HCT116 (cell line): ENCODE measurements around the gene CCDC89. TPM values are rescaled to one million over a fixed set of nuclear protein-coding genes. Genes with fewer than 3 reads are reported as not detected.

Experiments
- ATAC-seq: fragments of 200-7000 bp; cut with Tn5 transposase; 2 replicates; pipeline ENCODE4 v1.9.1; 2020; ENCODE audit warnings: mild to moderate bottlenecking, moderate library complexity
- BruUV-seq: library from RNA; stranded (reverse); fragments of 400-500 nt; replicated peaks from 2 replicates; lab custom pipeline; 2021; lab: Mats Ljungman, UMichigan
- CTCF ChIA-PET: fragments of 300-600 bp; sonication (Branson Sonifier 250); formaldehyde crosslinking; loops from one replicate; lab custom pipeline; 2021; ENCODE audit warnings: antibody characterized with exemption; lab: Charles Lee
- POLR2A ChIA-PET: fragments of 300-600, 350-600 bp; sonication (Branson Sonifier 250); formaldehyde crosslinking; loops from one replicate; lab custom pipeline; 2021; ENCODE audit warnings: antibody characterized with exemption; lab: Charles Lee
- RAD21 ChIA-PET, 2 experiments: fragments of 300-600 bp; sonication (Branson Sonifier 250); formaldehyde crosslinking; loops; one replicate each; lab custom pipeline; 2023; ENCODE audit warnings: low total read pairs in 2 of 2; ENCODE audit not compliant: uncharacterized antibody in 2 of 2, unreplicated experiment in 2 of 2, low non-redundant PET in 1 of 2; lab: Charles Lee
- DNase-seq: peaks from one replicate; pipeline ENCODE4 v3.0.0-alpha.2; 2010; ENCODE audit warnings: low read depth, low spot score
- H2AFZ ChIP-seq: fragments of 200-600 bp; shearing (Covaris generic), sonication (generic); 2 replicates; pipeline ENCODE4 v1.6.1; 2017; ENCODE audit warnings: low read depth, mixed run types, mixed read lengths, antibody characterized with exemption, low read length; ENCODE audit not compliant: poor library complexity, severe bottlenecking
- H3K27ac ChIP-seq: 2 replicates; pipeline ENCODE4 v1.5.1; 2012; ENCODE audit warnings: low read depth, low read length
- H3K27me3 ChIP-seq: fragments of 200-600 bp; sonication (generic); 2 replicates; pipeline ENCODE4 v1.6.1; 2016; ENCODE audit warnings: mixed run types, low read length, mixed read lengths; ENCODE audit not compliant: insufficient read depth
- H3K36me3 ChIP-seq, 2 experiments: fragments of 200-500 bp in 1 of 2; fragments of 200-600 bp in 1 of 2; sonication (Bioruptor generic) in 1 of 2; sonication (generic) in 1 of 2; 2 replicates each; pipeline versions ENCODE4 v1.5.1 to v1.6.1; 2014 to 2016; ENCODE audit warnings: low read length in 2 of 2, inconsistent platforms in 1 of 2, mixed read lengths in 1 of 2, mixed run types in 1 of 2; ENCODE audit not compliant: insufficient read depth in 2 of 2, control insufficient read depth in 1 of 2
- H3K4me1 ChIP-seq, 2 experiments: fragments of 200-600 bp in 1 of 2; sonication (generic) in 1 of 2; 2 replicates each; pipeline versions ENCODE4 v1.5.1 to v1.6.1; 2012 to 2017; ENCODE audit warnings: low read length in 2 of 2, inconsistent platforms in 1 of 2, mild to moderate bottlenecking in 1 of 2, mixed read lengths in 1 of 2, mixed run types in 1 of 2, moderate library complexity in 1 of 2; ENCODE audit not compliant: insufficient read depth in 2 of 2, control insufficient read depth in 1 of 2
- H3K4me2 ChIP-seq: fragments of 200-600 bp; sonication (generic); 2 replicates; pipeline ENCODE4 v1.6.1; 2017; ENCODE audit warnings: mixed run types, low read length, mixed read lengths
- H3K4me3 ChIP-seq, 2 experiments: fragments of 200-600 bp in 1 of 2; sonication (generic) in 1 of 2; replicated peaks in 1 of 2; 2 replicates each; pipeline ENCODE4 v1.5.1; 2011 to 2016; ENCODE audit warnings: low read length in 2 of 2, control low read depth in 1 of 2, low read depth in 1 of 2, mild to moderate bottlenecking in 1 of 2, mixed read lengths in 1 of 2, mixed run types in 1 of 2
- H3K79me2 ChIP-seq: fragments of 200-600 bp; sonication (generic); 2 replicates; pipeline ENCODE4 v1.6.1; 2017; ENCODE audit warnings: mild to moderate bottlenecking, mixed run types, low read length, moderate library complexity, mixed read lengths; ENCODE audit not compliant: insufficient read depth
- H3K9ac ChIP-seq: fragments of 200-600 bp; sonication (generic); 2 replicates; pipeline ENCODE4 v1.6.1; 2016; ENCODE audit warnings: low read length, mixed read lengths
- H3K9me2 ChIP-seq: fragments of 200-600 bp; sonication (generic), shearing (Covaris generic); 2 replicates; pipeline ENCODE4 v1.6.1; 2017; ENCODE audit warnings: mixed run types, mild to moderate bottlenecking, moderate library complexity; ENCODE audit not compliant: insufficient read depth
- H3K9me3 ChIP-seq, 2 experiments: fragments of 200-500 bp in 1 of 2; fragments of 200-600 bp in 1 of 2; sonication (Bioruptor generic) in 1 of 2; sonication (generic) in 1 of 2; 2 replicates each; pipeline ENCODE4 v1.6.1; 2014 to 2017; ENCODE audit warnings: low read length in 2 of 2, mixed read lengths in 2 of 2, inconsistent platforms in 1 of 2, low read depth in 1 of 2, mild to moderate bottlenecking in 1 of 2, mixed run types in 1 of 2, moderate library complexity in 1 of 2; ENCODE audit not compliant: control insufficient read depth in 1 of 2, insufficient read depth in 1 of 2
- H4K20me1 ChIP-seq: fragments of 200-600 bp; sonication (generic), shearing (Covaris generic); 2 replicates; pipeline ENCODE4 v1.6.1; 2017; ENCODE audit warnings: mixed run types, mild to moderate bottlenecking, moderate library complexity; ENCODE audit not compliant: insufficient read depth
- CBX3 ChIP-seq: IDR thresholded peaks from 2 replicates; pipeline ENCODE4 v1.6.1; 2012; ENCODE audit warnings: low read depth
- CEBPB ChIP-seq: IDR thresholded peaks from 2 replicates; pipeline ENCODE4 v1.6.1; 2012; ENCODE audit warnings: low read depth
- CTCF ChIP-seq, 3 experiments: fragments of 200-600 bp in 1 of 3; sonication (generic) in 1 of 3; IDR thresholded peaks in 2 of 3; conservative IDR thresholded peaks in 1 of 3; 2 replicates each; pipeline ENCODE4 v1.5.1; 2012 to 2017; ENCODE audit warnings: low read depth in 2 of 3, low read length in 2 of 3, antibody characterized with exemption in 1 of 3, borderline replicate concordance in 1 of 3, control low read depth in 1 of 3, mild to moderate bottlenecking in 1 of 3, mixed read lengths in 1 of 3, mixed run types in 1 of 3, moderate library complexity in 1 of 3; ENCODE audit not compliant: insufficient read depth in 1 of 3
- EGR1 ChIP-seq: IDR thresholded peaks from 2 replicates; pipeline ENCODE4 v1.6.1; 2012; ENCODE audit warnings: low read depth
- ELF1 ChIP-seq: IDR thresholded peaks from 2 replicates; pipeline ENCODE4 v1.6.1; 2012; ENCODE audit warnings: low read depth, borderline replicate concordance
- EZH2 ChIP-seq: fragments of 200-600 bp; sonication (generic); IDR thresholded peaks from 2 replicates; pipeline ENCODE4 v1.6.1; 2017; ENCODE audit warnings: antibody characterized with exemption, mixed run types
- FOSL1 ChIP-seq: IDR thresholded peaks from 2 replicates; pipeline ENCODE4 v1.6.1; 2012; ENCODE audit warnings: low read depth
- JUND ChIP-seq: IDR thresholded peaks from 2 replicates; pipeline ENCODE4 v1.6.1; 2012
- MAX ChIP-seq: IDR thresholded peaks from 2 replicates; pipeline ENCODE4 v1.6.1; 2012
- POLR2A ChIP-seq: IDR thresholded peaks from 2 replicates; pipeline ENCODE4 v1.7.0; 2011; ENCODE audit warnings: borderline replicate concordance; ENCODE audit not compliant: insufficient read depth, insufficient read length; ENCODE audit errors: extremely low read depth
- POLR2AphosphoS5 ChIP-seq: IDR thresholded peaks from 2 replicates; pipeline ENCODE4 v1.6.1; 2011; ENCODE audit warnings: mild to moderate bottlenecking, low read depth, low read length, moderate library complexity
- RAD21 ChIP-seq: IDR thresholded peaks from 2 replicates; pipeline ENCODE4 v1.6.1; 2012; ENCODE audit warnings: low read depth, mild to moderate bottlenecking
- REST ChIP-seq: IDR thresholded peaks from 2 replicates; pipeline ENCODE4 v1.6.1; 2012; ENCODE audit warnings: low read depth
- SIN3A ChIP-seq: IDR thresholded peaks from 2 replicates; pipeline ENCODE4 v1.6.1; 2012; ENCODE audit warnings: low read depth
- SRF ChIP-seq: IDR thresholded peaks from 2 replicates; pipeline ENCODE4 v1.6.1; 2012; ENCODE audit warnings: low read depth
- TCF7L2 ChIP-seq: IDR thresholded peaks from 2 replicates; pipeline ENCODE4 v1.7.0; 2011; ENCODE audit warnings: borderline replicate concordance, inconsistent platforms; ENCODE audit not compliant: insufficient read depth, insufficient read length; ENCODE audit errors: extremely low read depth
- ZBTB33 ChIP-seq: IDR thresholded peaks from 2 replicates; pipeline ENCODE4 v1.6.1; 2011; ENCODE audit warnings: mild to moderate bottlenecking, low read length, moderate library complexity; ENCODE audit not compliant: insufficient replicate concordance; ENCODE audit errors: extremely low read depth
- ZFX ChIP-seq: fragments of 450-650 bp; IDR thresholded peaks from 2 replicates; pipeline ENCODE4 v1.6.1; 2017
- ZNF274 ChIP-seq: fragments of 200-500 bp; sonication (Bioruptor generic); IDR thresholded peaks from 2 replicates; pipeline ENCODE4 v1.6.1; 2014; ENCODE audit warnings: mild to moderate bottlenecking, low read depth, low read length, inconsistent platforms
- intact Hi-C: fragments of 100-400 bp; cut with micrococcal nuclease; formaldehyde crosslinking; loops from 2 replicates; pipeline ENCODE4 v1.10.0; 2022
- total RNA-seq: library from RNA; stranded (reverse); gene quantifications from one replicate; pipeline ENCODE4 v1.2.1, GENCODE V29; 2021; ENCODE audit not compliant: unreplicated experiment

Gene CCDC89
- total RNA-seq, 1 experiment from 2014 or later: 0.22 TPM

GRCh38 chr11:85664615-85665481 is 21.1 kb downstream of the CCDC89 start, which contains the start of gene CREBZF:
Gene CREBZF (minus strand): TSS chr11:85665129. CDS start chr11:85664875, 254 bp downstream.
- H3K4me1 ChIP-seq: peaks cover 6 to 23% of the 10 kb centered on the region in 2 experiments; a peak in 3 of 4 replicates
- intact Hi-C loops: loop anchor here (2.0 kb wide), 2 partner anchors 36 to 162 kb away; partner anchors contain the start of gene TMEM126B
- H3K9ac ChIP-seq: peak within 1 kb of the TSS; percentile 96
- no peaks in the 10 kb centered on the region for H3K27me3 ChIP-seq
- peak; percentile 87 for DNase-seq
- ChIA-PET POLR2A (interaction anchor here (0.8 to 2.5 kb wide), 5 partner anchors 9 to 37 kb away, joined by 3 to 9 read pairs (median 3); partner anchors contain the start of genes DLG2 and TMEM126A), CTCF (no interaction called here), RAD21 (no interaction called here)
- H3K36me3 ChIP-seq: peaks cover 21 to 24% of the 10 kb centered on the region in 2 experiments
- no peaks in the 10 kb centered on the region for H3K9me3 ChIP-seq
- BruUV-seq: no TSS peak
- H3K79me2 ChIP-seq: peaks cover 51% of the 10 kb centered on the region
- peak within 1 kb of the TSS; percentile 82 to 91 for H3K4me3 ChIP-seq
- no peaks in the 10 kb centered on the region for H3K9me2 ChIP-seq
- peak; percentile 92 for ATAC-seq
- peak within 1 kb of the TSS; percentile 88 for H3K4me2 ChIP-seq
- peak within 1 kb of the TSS; percentile 94 for H3K27ac ChIP-seq
- H4K20me1 ChIP-seq: peaks cover 34% of the 10 kb centered on the region; the same call in 1 of the 2 replicates
- peak within 1 kb of the TSS; percentile 90 for H2AFZ ChIP-seq
- TF ChIP-seq RAD21 (no peak), REST (no peak), MAX (no peak; the same call in 1 of the 2 replicates), SIN3A (no peak; the same call in 1 of the 2 replicates), ELF1 (peak; percentile 63), CBX3 (peak; percentile 37; the same call in 1 of the 2 replicates), SRF (no peak), ZFX (peak; percentile 99), ZNF274 (no peak), POLR2A (no peak), CTCF (IDR thresholded peaks at IDR 0.05 in 2 of 3, conservative IDR thresholded peaks at IDR 0.05 in 1 of 3; ENCODE audit: borderline replicate concordance in 1 of 3, insufficient read depth in 1 of 3, low read depth in 2 of 3, low read length in 2 of 3) (no peak), CEBPB (peak; percentile 34; the same call in 1 of the 2 replicates), FOSL1 (no peak), JUND (peak; percentile 13; the same call in 1 of the 2 replicates), EGR1 (peak; percentile 12; the same call in 1 of the 2 replicates), TCF7L2 (peak; percentile 4), ZBTB33 (peak; percentile 96), POLR2AphosphoS5 (peak; percentile 98), EZH2 (no peak)
